Muscle of back (tissue), 11 donors: ENCODE results near the gene PINK1. TPM values are rescaled to one million over a fixed set of nuclear protein-coding genes. Genes with fewer than 3 reads are reported as not detected.
"Not testable (repeated sequence)": the region's sequence is repeated elsewhere in the genome, so short reads cannot be mapped to it uniquely, and the experiment has no call there.

ENCODE experiments used
- DNase-seq, 3 donors: peaks; one replicate each; pipeline versions ENCODE4 v3.0.0 to v3.0.0-alpha.2; 2013
- polyA plus RNA-seq, 10 donors: library from polyadenylated mRNA; unstranded; fragments of 120-200 nt; gene quantifications; one replicate each; pipeline ENCODE4 v1.2.1, GENCODE V29; 2013; ENCODE audit not compliant: insufficient read length in 10 of 10

The PINK1 gene
- polyA plus RNA-seq, 10 donors, result 36.7 to 45.7 (median 39.4) TPM

DNA sequence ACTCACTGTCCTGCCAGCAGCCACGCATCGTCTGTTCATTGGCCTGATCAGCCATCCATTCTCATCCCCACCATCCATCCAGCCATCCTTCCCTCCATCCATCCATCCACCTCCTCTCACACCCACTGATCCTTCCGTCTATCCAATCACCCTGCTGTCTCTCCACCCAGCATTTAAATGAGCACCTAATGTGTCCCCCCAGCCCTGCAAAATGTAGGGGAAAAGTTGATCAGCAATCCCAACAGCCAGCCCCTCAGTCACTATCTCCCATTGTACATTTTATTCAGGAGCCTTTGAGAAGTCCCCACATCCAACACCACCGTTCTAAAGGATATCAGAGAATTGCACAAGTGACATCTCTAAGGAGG is 39.0 kb downstream of the PINK1 start:
- DNase-seq, result no peak

DNA sequence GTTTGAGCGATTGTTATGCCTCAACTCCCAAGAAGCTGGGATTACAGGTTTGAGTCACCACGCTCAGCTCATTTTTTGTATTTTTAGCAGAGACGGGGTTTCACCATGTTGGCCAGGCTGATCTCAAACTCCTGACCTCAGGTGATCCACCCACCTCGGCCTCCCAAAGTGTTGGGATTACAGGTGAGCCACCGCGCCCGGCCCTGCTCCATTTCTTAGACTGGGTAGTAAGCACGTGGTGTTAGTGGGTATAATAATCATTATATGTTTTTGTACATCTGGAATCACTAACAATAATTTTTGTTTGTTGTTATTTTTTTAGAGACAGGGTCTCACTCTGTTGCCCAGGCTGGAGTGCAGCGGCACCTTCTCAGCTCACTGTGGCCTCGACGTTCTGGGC is 40.4 kb downstream of the PINK1 start:
- DNase-seq, result not testable (repeated sequence)

DNA sequence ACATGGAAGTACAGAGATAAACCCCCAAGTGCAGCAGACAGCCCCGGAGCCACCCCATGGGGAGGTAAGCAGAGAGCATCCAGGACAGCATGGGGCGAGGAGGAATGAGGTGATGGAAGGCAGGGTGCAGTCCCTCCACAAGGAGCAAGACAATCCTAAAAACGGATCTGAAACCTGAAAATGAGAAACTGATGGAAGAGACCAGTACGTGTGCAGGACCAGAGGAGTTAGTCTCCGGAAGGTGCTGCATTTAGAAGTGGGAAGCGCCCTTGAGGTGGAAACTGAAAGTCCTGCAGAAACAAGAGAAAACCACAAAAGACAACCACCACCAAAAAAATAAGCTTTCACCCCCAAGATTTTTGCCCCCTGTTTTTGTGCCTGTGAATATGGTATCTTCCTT is 45.3 kb downstream of the PINK1 start:
- DNase-seq, result no peak

DNA sequence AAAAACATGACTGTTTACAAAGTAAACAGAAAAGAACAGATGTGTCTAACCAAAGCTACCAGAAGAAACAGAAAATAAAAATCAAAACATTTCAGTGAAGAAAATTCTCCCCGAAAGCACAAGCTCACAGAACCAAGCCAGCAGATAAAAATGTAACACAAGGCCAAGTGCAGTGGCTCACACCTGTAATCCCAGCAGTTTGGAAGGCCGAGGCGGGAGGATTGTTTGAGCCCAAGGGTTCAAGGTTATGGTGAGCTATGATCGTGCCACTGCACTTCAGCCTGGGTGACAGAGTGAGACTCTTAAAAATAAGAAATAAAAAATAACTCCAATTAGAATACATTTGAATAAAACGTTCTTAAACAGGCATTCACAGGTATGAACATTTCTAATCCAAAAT is 47.0 kb downstream of the PINK1 start:
- DNase-seq, result no peak

DNA sequence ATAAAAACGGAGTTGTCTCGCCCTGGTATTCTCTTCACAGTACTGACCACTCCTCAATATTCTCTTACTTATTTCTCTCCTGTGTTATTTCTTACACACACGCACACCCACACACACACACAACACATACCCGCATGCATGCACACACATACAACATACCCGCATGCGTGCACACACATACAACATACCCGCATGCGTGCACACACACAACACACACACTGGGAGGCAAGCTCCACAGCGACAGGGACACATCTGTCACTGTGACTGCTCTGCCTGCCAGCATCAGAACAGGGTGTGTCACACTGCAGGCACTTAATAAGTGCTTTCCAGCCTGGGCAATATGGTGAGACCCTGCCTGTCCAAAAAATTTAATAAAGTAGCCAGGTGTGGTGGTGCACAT is 48.7 kb downstream of the PINK1 start:
- no peak for DNase-seq

DNA sequence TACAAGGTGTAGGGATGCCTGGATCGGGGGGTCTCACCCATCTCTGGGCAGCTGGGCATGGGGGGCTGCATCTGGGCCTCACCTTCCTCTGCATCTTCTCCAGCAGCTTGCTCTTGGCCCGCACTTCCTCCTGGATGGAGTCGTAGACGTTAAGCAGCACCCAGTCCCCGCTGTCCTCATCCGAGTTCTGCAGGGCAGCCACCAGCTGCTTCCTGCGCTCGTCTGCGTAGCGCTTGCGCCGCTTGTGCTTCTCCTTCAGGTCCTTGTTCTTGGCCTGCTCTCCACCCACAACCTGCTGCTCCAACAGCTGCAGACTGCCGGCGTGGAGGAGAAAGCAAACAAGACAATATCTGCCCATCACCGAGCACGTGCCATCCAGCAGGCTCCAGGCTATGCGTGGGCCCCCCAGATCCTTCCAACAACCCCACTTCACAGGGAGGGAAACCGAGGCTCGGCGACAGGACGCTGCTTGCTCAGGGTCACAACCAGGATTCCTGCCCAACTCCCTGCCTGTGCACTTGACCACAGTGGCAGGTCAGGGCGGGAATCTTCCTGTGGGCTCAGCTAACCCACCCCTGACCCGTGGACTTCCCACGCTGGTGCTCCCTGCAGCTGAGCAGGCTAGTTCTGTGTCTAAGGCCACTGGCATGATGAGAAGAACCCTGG is 49.4 kb downstream of the PINK1 start:
- peak in 1 of 3 donors; percentile 45 for DNase-seq

DNA sequence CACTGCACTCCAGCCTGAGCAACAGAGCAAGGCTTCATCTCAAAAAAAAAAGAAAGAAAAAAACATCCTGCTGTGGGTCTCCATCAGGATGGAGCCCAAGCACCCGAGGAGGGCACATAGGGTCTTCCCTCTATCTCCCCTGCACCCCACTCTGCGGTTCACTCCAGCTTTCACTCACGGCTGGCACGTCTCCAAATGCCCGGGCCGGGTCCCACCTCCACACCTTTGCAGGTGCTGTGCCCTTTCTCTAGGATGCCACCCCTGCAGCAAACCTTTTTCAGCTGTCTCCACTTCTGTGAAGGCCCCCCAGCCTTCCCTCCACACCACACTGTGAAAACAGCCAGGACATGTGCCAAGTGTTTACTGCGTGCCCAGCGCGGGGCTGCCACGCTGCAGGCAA is 50.4 kb downstream of the PINK1 start:
- DNase-seq, result no peak

DNA sequence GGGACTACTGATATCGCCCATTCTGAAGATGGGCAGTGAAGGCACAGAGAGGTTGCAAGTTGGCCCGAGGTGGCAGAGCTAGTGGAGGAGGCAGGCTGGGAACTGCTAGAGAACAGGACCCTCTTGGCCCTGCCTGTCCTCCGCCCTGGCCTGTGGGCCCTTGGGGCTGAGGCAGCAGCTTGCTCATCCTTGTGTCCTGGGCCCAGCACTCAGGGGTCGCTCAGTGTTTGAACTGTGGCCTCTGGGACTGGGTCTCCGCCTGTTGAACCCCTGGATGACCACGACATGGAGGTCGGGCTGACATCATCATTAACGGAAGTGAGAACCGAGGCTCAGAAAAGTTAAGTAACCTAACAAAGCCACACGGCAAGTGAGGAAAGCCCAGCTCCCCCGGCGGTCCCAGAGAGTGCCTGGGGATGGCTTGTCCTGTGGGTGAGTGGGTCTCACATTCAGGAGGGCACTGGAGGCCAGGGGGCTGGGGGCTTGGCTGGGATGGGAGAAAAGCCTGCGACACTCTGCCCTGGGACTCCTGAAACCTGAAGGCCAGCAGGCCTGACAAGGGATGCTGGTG is 50.9 kb downstream of the PINK1 start:
- DNase-seq, result no peak

DNA sequence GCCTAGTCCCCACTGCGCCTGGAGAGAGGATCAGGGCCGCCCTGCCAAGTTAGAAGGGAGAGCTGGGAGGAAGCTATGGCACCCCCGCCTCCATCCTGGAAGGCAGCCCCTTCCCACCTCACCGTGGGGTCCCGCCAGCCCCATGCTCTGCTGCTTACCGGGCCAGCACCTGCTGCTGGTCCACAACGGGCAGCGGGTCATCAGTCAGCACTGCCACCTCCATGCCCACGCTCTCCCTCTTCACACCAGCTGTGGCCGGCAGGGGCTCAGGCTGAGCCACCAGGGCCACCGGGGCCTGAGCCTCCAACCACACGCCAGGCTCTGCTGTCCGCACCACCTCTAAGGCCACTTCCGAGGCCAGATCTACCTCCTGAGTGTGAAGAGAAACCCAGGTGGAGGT is 51.4 kb downstream of the PINK1 start:
- DNase-seq, result no peak

DNA sequence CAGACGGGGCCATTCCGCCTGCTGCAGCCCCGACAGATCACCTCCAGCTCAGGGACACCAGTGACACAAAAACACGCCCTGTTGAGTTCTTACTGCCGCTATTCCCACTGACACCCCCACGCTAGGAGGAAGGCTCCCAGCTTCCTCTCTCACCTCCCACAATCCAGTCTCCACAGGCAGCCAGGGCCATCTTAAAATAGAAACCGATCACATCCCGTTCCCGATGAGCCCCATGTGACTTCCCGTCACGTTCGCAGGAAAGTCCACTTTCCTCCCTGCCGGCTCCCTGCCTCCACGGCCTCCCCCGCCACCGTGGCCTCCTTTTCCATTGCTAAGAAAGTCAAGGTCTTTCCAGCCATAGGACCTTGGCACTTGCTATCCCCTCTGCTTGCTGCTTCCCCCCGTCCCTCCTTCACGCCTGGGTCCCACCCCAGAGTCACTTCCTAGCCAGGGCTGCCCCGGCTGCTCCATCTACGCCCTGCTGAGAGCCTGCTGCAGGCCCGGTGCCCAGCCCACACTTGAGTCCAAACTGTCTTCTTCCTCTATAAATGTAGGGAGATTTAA is 51.9 kb downstream of the PINK1 start:
- DNase-seq, result peak in 2 of 3 donors; percentile 31 to 66

DNA sequence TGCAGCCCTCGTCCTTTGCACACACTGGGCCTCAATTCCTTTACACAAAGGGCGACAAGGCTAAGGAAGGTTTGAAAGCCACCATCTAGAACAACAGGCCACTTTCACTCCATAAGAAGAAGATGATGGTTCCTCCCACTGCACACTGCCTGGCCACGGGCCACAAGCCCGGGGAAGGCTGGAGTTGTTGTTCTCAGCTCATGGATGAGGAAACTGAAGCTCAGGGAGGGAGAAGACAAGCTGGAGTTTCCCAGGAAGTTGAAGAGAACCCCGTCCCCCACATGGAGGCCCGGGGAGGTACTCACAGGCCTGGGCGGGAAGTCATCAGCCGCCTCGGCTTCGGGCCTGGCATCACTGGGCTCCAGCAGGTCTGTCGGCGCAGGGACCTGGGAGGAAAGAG is 52.5 kb downstream of the PINK1 start:
- peak in 1 of 3 donors; percentile 31 for DNase-seq

DNA sequence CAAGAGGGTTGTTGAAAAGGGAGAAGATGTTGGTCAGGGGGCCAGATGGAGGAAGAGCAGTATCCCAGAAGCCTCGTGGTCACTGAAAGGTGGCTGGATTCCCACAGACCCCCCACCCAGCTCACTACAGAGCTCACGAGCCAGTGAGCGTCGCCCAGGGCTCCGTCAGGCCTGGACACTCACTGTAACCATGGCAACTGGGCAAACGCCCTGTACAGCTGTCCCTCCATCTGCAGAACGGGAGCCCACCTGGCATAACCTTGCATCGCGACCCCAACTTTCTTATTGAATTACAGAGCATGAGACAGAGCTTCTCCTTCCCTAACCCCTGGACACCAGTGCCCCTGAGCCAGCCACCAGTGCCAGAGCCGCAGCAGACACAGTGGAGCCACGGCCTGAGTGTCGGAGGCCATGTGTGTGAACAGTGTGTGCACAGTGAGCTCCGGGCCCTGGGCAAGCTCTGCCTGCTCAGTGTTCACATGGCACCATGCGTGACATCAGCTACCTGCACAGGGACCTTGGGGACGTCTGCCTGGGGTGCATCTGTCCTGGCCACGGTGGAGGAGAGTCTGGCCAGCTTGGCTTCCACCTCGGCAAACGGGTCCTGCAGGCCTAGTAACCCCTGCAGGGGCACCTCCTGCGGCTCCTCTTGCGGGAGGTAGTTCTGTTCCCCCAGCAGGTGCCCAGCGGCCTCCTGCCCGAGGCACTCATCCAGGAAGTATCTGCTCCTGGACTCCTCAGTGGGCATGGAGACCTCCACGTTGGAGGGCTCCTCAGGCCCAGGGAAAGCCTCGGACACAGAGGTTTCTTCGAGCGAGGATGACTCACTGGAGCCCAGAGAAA is 53.8 kb downstream of the PINK1 start:
- DNase-seq, result no peak

DNA sequence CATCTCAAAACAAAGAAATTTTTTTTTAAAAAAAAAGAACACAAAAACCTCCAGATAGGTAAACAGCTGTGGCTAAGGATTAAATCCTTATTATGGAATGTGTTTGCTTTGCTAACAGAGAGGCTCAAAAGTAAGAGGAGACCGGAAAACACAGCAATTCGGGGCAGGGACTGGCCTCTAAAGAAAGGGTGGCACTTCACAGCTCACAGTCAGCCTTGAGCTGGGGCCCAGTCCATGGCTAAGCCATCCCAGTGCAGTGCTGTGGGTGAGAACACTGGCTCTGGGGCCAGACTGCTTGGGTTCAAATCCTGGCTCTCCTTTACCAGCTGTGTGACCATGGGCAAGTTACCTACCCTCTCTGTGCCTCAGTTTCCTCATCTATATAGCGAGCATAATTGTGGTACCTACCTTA is 56.4 kb downstream of the PINK1 start:
- DNase-seq, result no peak

DNA sequence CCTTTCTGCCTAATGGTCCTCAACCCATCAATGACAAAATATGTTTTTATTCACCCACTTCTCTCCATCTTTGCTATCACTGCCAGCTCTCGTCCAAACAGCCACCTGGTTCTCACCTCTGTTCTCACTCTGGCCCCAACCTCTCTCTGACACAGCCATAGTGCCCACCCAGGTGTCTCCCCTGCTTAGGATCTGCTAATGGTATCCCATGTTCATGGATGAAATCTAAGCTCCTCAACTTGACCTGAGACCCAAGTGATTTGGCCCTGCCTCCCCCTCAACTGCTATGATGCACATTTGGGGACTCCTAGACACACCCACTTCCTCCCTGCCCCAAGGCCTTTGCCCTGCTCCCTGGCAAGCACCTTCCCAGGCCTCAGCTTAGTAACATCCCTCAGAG is 58.6 kb downstream of the PINK1 start:
- DNase-seq, result no peak

DNA sequence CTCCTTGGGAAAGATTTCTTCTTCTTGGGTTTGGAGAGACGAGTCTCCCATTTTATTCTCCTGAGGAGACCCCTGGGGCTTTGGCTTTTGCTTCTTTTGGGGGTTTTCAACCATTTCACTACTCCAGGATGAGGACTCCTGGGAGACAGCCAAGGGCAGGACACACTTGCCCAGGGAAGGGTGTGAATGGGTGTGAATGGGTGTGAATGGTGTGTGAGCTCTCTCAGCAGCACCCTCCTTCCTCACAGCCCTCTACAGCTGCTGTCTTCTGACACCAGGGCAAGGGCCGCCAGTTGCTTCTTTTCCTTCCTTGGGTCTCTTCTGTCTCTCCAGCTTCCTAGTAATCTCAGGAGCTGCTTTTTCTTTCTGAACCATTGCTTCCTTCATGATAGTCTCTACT is 60.4 kb downstream of the PINK1 start:
- no peak for DNase-seq

DNA sequence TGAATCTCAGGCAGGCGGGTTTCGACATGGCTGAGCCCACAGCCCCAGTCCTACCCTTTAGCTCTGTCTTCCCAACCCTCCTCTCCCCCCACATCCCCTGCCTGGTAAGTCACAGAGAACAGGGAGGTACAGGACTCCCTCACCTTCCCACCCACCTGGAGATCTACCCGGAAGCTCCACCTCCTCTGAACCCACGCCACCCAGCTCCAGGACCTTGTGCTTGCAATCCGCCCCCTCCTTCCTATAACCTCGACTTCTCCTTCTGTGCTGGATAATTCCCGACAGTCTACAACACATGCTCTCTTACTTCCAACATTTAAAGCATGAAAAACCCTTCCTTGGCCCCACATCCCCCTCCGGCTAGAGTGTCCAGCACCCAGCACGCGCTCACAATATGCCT is 62.3 kb downstream of the PINK1 start:
- no peak for DNase-seq

DNA sequence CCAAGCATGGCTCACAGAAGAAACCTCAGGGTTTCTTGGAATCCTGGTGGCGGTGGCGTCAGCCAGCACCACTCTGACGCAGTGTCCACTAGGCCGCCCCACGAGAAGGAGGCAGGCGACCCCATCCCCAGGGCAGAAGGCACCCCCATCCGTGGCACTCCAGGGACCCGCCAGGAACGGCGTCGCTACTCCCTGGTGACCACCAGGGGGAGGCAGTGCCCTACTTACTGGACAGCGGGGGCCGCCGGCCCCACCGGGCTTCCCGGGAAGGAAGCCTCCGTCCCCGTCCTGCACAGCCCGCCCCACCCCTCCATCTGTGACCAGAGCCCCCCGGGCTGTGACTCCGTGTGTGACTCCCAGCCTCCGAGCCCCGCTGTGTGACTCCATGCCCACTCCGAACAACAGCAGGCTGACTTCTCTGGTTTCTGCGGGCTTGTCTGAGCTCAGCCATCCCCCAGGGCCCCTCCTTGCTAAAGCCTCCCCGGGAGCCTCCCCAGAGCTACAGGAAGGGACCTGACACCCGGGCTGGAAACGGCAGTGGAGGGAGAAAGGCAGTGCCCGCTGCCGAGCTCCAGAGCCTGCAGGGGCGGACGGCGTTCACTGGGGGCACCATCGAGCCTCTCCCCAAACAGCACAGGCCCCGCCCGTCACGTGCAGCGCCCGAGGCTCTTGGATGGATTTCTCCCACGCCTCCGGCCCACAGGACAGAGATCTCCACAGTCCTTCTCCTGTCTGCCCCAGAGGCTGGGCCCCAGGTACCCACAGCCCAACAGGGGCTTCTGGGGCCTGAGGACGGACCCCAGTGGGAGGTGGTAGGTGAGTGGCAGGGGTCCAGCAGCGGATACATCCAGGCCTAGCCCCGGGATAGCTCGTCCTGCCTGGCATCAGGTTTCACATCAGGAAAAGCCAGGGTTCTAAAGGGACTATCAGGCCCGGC is 63.4 kb downstream of the PINK1 start:
- peak; percentile 82 to 94 (median 90) for DNase-seq

DNA sequence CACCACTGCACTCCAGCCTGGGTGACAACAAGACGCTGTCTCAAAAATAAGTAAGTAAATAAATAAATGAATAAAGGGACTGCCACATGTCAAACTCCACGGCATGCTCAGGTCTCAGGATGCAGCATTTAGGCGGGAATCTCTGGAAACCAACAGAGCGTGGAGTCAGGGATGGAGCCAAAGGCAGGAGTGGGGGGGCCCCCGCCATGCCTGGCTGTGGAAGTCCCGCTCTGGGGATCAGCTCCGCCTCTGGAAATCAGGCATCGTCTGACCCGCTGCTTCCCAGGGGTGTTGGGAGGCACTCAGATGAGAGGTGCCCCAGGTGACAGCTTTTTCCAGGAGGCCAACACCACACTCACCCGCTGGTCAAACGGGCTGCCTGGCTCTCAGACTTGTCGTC is 64.3 kb downstream of the PINK1 start:
- DNase-seq, result no peak

DNA sequence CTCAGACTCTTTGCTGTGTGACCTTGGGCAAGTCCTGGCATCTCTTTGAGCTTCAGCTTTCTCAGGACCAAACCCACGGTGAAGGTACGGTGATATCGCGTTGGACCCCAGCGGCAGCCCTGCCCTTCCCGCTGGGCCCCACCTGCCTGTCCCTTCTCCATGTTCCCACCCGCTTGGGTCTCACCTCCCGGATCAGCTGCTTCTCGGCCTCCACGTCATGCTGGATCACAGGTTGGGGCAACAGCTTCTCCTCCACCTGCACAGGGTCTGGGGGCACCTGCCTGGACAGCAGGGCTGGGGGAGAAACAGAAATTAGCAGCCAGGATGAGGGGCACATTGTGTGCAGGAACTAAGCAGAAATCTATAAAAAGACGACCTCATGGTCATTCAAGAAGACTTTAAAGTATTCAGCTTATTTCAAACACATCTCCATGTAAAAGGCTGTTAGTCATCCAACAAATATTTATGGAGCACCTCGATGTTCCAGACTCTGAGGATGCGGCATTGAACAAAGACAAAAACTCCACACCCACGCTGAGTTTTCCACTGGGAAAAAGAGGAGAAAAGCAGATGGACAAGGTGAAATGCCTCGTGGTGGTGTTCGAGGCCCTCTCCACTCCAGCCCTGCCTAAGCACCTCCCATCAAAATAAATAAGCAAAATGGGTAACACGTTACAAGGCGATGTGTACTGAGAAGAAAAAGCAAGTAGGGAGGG is 65.1 kb downstream of the PINK1 start:
- DNase-seq, result peak in 1 of 3 donors; percentile 40

DNA sequence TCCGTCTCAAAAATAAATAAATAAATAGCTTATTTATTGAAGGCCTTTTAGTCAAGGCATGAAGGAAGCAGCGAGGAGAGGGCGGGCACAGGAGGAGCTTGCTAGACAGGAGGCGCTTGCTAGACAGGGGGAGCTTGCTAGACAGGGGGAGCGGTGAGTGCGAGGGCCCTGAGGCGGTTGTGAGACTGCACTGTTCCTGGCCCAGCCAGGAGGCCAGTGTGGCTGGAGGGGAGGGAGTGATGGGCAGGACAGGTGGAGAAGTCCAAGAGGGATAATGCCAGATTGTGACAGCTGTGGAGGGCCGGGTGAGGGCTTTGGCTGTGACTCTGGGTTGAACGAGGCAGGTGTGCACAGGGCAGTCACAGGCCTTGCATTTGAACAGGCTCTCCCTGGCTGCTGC is 66.3 kb downstream of the PINK1 start:
- DNase-seq, result peak; percentile 51 to 65 (median 65)

DNA sequence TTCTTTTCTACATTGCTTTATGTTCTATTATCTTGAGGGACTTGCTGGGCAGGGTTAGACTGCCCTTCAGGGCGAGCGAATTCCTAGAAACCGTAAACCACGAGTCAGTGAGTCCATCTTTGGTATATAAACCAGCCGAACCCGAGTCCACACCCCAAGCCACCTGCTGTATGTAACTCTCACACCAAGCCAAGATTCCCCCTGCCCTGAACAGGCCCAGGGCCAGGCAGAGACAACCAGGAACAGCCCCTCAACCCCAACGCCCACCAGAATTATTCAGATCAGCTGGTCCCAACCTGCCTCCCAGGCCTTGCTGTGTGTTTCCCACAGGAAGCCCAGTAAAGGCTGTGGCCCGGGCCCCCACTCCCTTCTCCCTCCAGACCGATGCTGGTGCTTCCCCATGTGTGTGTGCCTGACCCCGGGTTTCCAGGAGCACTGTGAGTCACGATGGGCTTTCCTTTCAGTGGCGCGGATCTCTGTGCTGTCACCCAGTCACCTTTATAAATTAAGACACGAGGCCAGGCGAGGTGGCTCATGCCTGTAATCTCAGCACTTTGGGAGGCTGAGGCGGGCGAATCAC is 67.5 kb downstream of the PINK1 start:
- no peak for DNase-seq
